Psoas muscle (tissue), 8 donors: Measurements from ENCODE around the gene LARP1B. TPM values are rescaled to one million over a fixed set of nuclear protein-coding genes. Genes with fewer than 3 reads are reported as not detected.
"Not testable (repeated sequence)": the region's sequence is repeated elsewhere in the genome, so short reads cannot be mapped to it uniquely, and the experiment has no call there.

Experiments
- ATAC-seq, 4 donors: fragments of 200-7000 bp; cut with Tn5 transposase; one replicate each; pipeline ENCODE4 v1.9.1; 2020; ENCODE audit warnings: moderate library complexity in 3 of 4, mild to moderate bottlenecking in 2 of 4
- DNase-seq, 2 donors: peaks; one replicate each; pipeline ENCODE4 v3.0.0-alpha.2; 2020
- H3K27ac ChIP-seq: fragments of 200-600 bp; one replicate; pipeline ENCODE4 v1.8.0; 2022
- H3K27me3 ChIP-seq, 3 donors: fragments of 200-600 bp in 1 of 3; one replicate each; pipeline versions ENCODE4 v1.6.1 to v1.8.0; 2013 to 2022; ENCODE audit warnings: low read length in 2 of 3, mild to moderate bottlenecking in 2 of 3, moderate library complexity in 1 of 3; ENCODE audit not compliant: insufficient read depth in 3 of 3
- H3K36me3 ChIP-seq, 2 donors: fragments of 200-600 bp in 1 of 2; one replicate each; pipeline versions ENCODE4 v1.6.1 to v1.8.0; 2013 to 2022; ENCODE audit warnings: low read depth in 1 of 2, mild to moderate bottlenecking in 1 of 2, moderate library complexity in 1 of 2; ENCODE audit not compliant: insufficient read depth in 1 of 2
- H3K4me1 ChIP-seq: fragments of 200-600 bp; one replicate; pipeline ENCODE4 v1.8.0; 2022
- H3K4me3 ChIP-seq: fragments of 200-600 bp; one replicate; pipeline ENCODE4 v1.8.0; 2022; ENCODE audit warnings: mild to moderate bottlenecking
- H3K9me3 ChIP-seq: fragments of 200-600 bp; one replicate; pipeline ENCODE4 v1.8.0; 2022
- WGBS, 3 donors: extraction: QIAGEN DNeasy Blood & Tissue Kit; methylation state at CpG; one replicate each; pipeline versions ENCODE4 v1.1.6 to v1.1.7; 2013; 5-methylcytosine and 5-hydroxymethylcytosine counted together
- intact Hi-C, 2 donors: fragments of 100-400 bp; cut with DNase I; formaldehyde crosslinking; loops; one replicate each; pipeline versions ENCODE4 v1.11.0 to v1.14.2; 2022
- polyA plus RNA-seq, 3 donors: library from polyadenylated mRNA; stranded (reverse); fragments of 200-250 nt; gene quantifications; one replicate each; pipeline ENCODE4 v1.2.3, GENCODE V29; 2013
- total RNA-seq, 4 donors: library from RNA; stranded (reverse); fragmentation: NEBNext Ultra II Directional in 2 of 4; extraction: Animal tissue kit (Norgen Biotek cat#: 25700) in 2 of 4; gene quantifications; one replicate each; pipeline versions ENCODE4 v1.2.1 to v1.2.4, GENCODE V29; 2021 to 2023
- TF ChIP-seq, protein P1 (sequence below): fragments of 200-600 bp; IDR thresholded peaks from one replicate; pipeline ENCODE4 v1.8.0; 2022; ENCODE audit warnings: antibody characterized with exemption
- donor health status: healthy with polysubstance abuse.
- donor health status: DM: no; HTN: no; CAD: no; lungs with moderate emphysema.
- donor health status: Bipolar disorder and iron deficiency.
- donor health status: healthy.
- donor health status: DM: yes; HTN: yes; CAD: no.
- donor health status: DM: no; HTN: no; CAD: no.
- donor health status: DM: no; HTN: no; CAD: no.
- donor health status: DM: yes; HTN: yes; CAD: no.

Gene LARP1B
- total and polyA plus RNA-seq, 7 donors: 8.3 to 23.6 (median 16.6) TPM

DNA sequence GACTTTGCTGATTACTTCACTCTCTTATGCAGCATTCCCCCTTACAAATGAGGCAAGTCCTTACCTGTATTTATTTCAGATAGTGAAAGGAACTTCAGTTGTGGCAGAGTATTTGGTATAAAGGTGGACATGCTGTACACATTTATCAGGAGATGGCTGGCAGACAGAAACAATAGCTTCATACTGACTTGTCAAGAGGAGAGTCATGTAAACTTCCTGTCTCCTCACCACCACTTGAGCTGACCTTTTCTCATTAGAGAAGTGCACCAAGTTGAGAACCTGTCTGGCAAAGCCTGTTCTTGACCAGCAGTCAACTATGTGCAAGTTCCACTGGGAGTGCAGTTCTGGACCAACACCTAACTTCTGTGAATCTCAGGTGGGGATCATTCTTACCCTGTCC is 80.8 kb downstream of the LARP1B start:
- H3K4me3 ChIP-seq: no peak overlapping the region
- peaks cover 6% of the 10 kb centered on the region for H3K9me3 ChIP-seq
- TF ChIP-seq, protein P1, sequence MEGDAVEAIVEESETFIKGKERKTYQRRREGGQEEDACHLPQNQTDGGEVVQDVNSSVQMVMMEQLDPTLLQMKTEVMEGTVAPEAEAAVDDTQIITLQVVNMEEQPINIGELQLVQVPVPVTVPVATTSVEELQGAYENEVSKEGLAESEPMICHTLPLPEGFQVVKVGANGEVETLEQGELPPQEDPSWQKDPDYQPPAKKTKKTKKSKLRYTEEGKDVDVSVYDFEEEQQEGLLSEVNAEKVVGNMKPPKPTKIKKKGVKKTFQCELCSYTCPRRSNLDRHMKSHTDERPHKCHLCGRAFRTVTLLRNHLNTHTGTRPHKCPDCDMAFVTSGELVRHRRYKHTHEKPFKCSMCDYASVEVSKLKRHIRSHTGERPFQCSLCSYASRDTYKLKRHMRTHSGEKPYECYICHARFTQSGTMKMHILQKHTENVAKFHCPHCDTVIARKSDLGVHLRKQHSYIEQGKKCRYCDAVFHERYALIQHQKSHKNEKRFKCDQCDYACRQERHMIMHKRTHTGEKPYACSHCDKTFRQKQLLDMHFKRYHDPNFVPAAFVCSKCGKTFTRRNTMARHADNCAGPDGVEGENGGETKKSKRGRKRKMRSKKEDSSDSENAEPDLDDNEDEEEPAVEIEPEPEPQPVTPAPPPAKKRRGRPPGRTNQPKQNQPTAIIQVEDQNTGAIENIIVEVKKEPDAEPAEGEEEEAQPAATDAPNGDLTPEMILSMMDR: no peak
- no peaks in the 10 kb centered on the region for H3K4me1 ChIP-seq
- H3K27me3 ChIP-seq: no peaks in the 10 kb centered on the region
- intact Hi-C loops: no loop called here
- H3K27ac ChIP-seq: no peak overlapping the region
- DNase-seq: no peak
- peaks cover 0 to 9% of the 10 kb centered on the region in 2 donors for H3K36me3 ChIP-seq
- no peak for ATAC-seq

DNA sequence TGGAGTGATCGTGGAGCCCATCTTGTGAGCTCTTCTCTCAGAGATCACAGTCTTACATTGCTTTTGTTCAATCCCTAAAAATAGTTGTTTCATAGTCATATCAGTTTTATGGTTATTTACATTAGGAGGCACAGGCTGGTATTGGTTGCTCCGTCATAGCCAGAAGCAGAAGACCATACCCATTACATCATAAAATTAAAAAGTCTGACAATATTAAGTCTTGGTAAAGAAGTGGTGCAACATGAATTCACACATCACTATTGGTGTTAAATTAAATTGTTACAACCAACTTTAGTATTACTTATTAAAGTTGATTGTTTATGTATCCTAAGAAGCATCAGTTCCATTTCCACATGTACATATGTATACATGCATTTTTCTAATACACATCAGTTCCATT is 84.6 kb downstream of the LARP1B start:
- WGBS, 3 donors: 99 to 100% (median 100%) methylated on average over 2 of the region's 2 CpGs
- Histone ChIP-seq H3K9me3 (peaks cover 6% of the 10 kb centered on the region), H3K36me3 (peaks cover 0 to 4% of the 10 kb centered on the region in 2 donors), H3K27me3 (no peaks in the 10 kb centered on the region), H3K4me3 (no peak overlapping the region), H3K4me1 (no peaks in the 10 kb centered on the region), H3K27ac (no peak overlapping the region)
- TF ChIP-seq, protein P1: no peak
- intact Hi-C loops: no loop called here
- DNase-seq (no peak), ATAC-seq (no peak)

- H3K27me3 ChIP-seq: no peaks in the 10 kb centered on the region
- WGBS, 3 donors: 96 to 98% (median 98%) methylated on average over 2 of the region's 2 CpGs
- no peak overlapping the region for H3K27ac ChIP-seq
- H3K36me3 ChIP-seq: peaks cover 0 to 6% of the 10 kb centered on the region in 2 donors
- no peak for DNase-seq
- H3K4me1 ChIP-seq: no peaks in the 10 kb centered on the region
- H3K4me3 ChIP-seq: no peak overlapping the region
- TF ChIP-seq, protein P1: no peak
- H3K9me3 ChIP-seq: no peaks in the 10 kb centered on the region
- intact Hi-C loops: no loop called here
- no peak for ATAC-seq
Measured at GRCh38 chr4:128153800-128154199, 92.7 kb downstream of the LARP1B start.

DNA sequence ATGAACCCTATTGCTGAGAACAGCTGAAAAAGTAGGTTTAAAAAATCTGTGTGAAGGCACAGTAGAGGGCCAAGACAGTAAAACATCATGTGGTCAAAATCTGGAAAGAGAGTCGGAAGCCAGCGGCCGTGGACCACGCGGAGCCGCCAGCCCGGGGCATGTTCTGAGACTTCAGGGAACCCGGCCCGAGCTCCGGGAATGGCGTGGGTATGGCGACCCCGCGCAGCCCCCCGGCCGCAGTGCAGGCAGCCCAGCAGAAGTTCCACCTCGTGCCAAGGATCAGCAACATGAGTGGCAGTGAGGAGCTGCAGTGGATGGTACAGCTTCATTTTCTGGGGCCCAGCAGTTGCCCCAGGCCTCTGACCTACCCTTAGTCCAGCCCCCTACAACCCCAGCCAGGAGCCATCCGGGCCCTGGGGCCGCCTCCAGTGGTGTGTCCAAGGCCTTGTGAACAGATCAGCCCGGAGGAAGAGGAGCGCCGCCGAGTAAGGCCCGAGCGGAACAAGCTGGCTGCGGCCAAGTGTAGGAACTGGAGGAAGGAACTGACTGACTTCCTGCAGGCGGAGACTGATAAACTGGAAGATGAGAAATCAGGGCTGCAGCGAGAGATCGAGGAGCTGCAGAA is 94.2 kb downstream of the LARP1B start:
- 92 to 99% (median 92%) methylated on average over 26 to 29 of the region's 29 CpGs for WGBS, 3 donors
- H3K4me3 ChIP-seq: no peak overlapping the region
- DNase-seq: peak in 1 of 2 donors; percentile 54
- ATAC-seq: peak in 3 of 4 donors; percentile 33 to 55 (median 44)
- no peak overlapping the region for H3K27ac ChIP-seq
- no peaks in the 10 kb centered on the region for H3K9me3 ChIP-seq
- H3K4me1 ChIP-seq: no peaks in the 10 kb centered on the region
- intact Hi-C loops: no loop called here
- peaks cover 0 to 6% of the 10 kb centered on the region in 2 donors for H3K36me3 ChIP-seq
- H3K27me3 ChIP-seq: no peaks in the 10 kb centered on the region
- TF ChIP-seq, protein P1: no peak

DNA sequence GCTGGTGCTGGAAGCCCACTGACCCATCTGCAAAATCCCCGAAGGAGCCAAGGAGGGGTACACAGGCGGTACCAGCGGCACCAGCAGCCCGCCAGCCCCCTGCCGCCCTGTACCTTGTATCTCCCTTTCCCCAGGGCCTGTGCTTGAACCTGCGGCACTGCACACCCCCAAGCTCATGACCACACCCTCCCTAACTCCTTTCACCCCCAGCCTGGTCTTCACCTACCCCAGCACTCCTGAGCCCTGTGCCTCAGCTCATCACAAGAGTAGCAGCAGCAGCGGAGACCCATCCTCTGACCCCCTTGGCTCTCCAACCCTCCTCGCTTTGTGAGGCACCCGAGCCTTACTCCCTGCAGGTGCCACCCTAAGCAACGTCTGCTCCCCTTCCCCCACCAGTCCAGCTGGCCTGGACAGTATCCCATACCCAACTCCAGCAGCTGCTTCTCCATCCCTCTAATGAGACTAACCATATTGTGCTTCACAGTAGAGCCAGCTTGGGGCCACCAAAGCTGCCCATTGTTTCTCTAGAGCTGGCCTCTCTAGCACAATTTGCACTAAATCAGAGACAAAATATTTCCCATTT is 94.9 kb downstream of the LARP1B start:
- TF ChIP-seq, protein P1: no peak
- peaks cover 0 to 6% of the 10 kb centered on the region in 2 donors for H3K36me3 ChIP-seq
- H3K9me3 ChIP-seq: no peaks in the 10 kb centered on the region
- 91 to 97% (median 92%) methylated on average over 7 to 10 of the region's 10 CpGs for WGBS, 3 donors
- ATAC-seq (no peak), DNase-seq (no peak)
- no peak overlapping the region for H3K27ac ChIP-seq
- intact Hi-C loops: no loop called here
- no peaks in the 10 kb centered on the region for H3K4me1 ChIP-seq
- H3K27me3 ChIP-seq: no peaks in the 10 kb centered on the region
- no peak overlapping the region for H3K4me3 ChIP-seq

- H3K9me3 ChIP-seq, intact Hi-C loops, H3K4me3 ChIP-seq, H3K36me3 ChIP-seq, ATAC-seq, H3K4me1 ChIP-seq, DNase-seq, H3K27me3 ChIP-seq, H3K27ac ChIP-seq: not testable (repeated sequence)
- WGBS, 3 donors: 98 to 100% (median 98%) methylated on average over 3 of the region's 3 CpGs
Measured at GRCh38 chr4:128156472-128156871, 95.4 kb downstream of the LARP1B start.
